NT2/D1 (cell line): ENCODE data around the gene HOXB7.

ENCODE experiments used
- DNase-seq: peaks from one replicate; pipeline ENCODE4 v3.0.0-alpha.2; 2011; ENCODE audit warnings: low read depth, low spot score
- H3K27me3 ChIP-seq: 2 replicates; pipeline ENCODE4 v1.6.0; 2011; ENCODE audit warnings: mild to moderate bottlenecking; ENCODE audit not compliant: insufficient read length, insufficient read depth
- H3K36me3 ChIP-seq: 2 replicates; pipeline ENCODE4 v1.6.1; 2011; ENCODE audit warnings: mild to moderate bottlenecking, low read length, mixed read lengths; ENCODE audit not compliant: insufficient read depth, insufficient read length
- H3K4me1 ChIP-seq: 2 replicates; pipeline ENCODE4 v1.5.1; 2011; ENCODE audit not compliant: insufficient read depth, insufficient read length
- H3K4me3 ChIP-seq: 2 replicates; pipeline ENCODE4 v1.5.1; 2011; ENCODE audit warnings: low read depth; ENCODE audit not compliant: insufficient read length
- H3K9ac ChIP-seq: 2 replicates; pipeline ENCODE4 v1.6.0; 2011; ENCODE audit warnings: low read depth; ENCODE audit not compliant: insufficient read length
- H3K9me3 ChIP-seq: 2 replicates; pipeline ENCODE4 v1.5.1; 2011; ENCODE audit warnings: mild to moderate bottlenecking, low read length; ENCODE audit not compliant: insufficient read depth
- SUZ12 ChIP-seq: IDR thresholded peaks from 2 replicates; pipeline ENCODE4 v1.6.1; 2011; ENCODE audit not compliant: insufficient read length, insufficient read depth; ENCODE audit errors: extremely low read depth
- YY1 ChIP-seq: IDR thresholded peaks from 2 replicates; pipeline ENCODE4 v1.6.1; 2011; ENCODE audit not compliant: insufficient read length, insufficient read depth
- ZNF274 ChIP-seq: IDR thresholded peaks from 2 replicates; pipeline ENCODE4 v1.6.1; 2011; ENCODE audit warnings: mild to moderate bottlenecking, low read depth, low read length

The HOXB7 gene

GRCh38 chr17:48619826-48620449, 9.1 kb upstream of the HOXB7 start:
- Histone ChIP-seq H3K9me3 (peaks cover 7% of the 10 kb centered on the region; the same call in 1 of the 2 replicates), H3K4me1 (peaks cover 13% of the 10 kb centered on the region), H3K36me3 (no peaks in the 10 kb centered on the region), H3K4me3 (peak overlapping the region; percentile 13), H3K9ac (no peak overlapping the region), H3K27me3 (peaks cover 100% of the 10 kb centered on the region)
- DNase-seq = no peak
- TF ChIP-seq SUZ12 = peak; percentile 27
- TF ChIP-seq ZNF274 = no peak
- TF ChIP-seq YY1 = no peak

DNA sequence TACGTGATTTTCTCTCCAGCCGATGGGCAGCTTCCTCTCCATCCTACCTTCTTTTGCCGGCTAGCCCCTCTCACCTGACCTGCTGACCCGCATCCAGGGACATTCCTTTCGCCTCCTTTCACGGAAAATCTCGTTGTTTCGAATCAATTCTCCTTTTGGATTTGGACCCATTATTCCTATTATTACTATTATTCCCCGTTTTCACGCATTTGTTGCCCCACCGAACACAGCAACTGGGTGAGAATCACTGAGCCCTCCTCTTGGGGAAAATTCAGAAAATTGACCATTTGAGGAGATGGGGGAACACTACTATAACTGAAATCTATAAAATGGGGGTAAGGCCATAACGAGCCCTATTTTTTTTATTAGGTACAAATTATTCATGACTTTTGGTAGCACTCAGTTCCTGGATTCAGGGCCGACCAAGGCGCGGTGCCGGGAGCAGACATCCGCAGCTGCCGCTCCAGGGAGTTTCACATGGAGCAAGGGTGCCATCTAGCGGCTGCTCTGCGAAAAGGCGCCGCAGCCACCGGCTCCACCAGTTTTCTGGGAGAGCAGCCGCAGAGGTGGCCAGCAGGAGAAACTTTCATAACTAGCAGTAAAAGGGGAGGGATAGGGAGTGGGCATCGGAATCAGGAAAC, 7.6 kb upstream of the HOXB7 start:
- Histone ChIP-seq H3K9ac (no peak overlapping the region), H3K9me3 (peaks cover 7% of the 10 kb centered on the region; the same call in 1 of the 2 replicates), H3K4me1 (peaks cover 13% of the 10 kb centered on the region), H3K27me3 (peaks cover 99% of the 10 kb centered on the region), H3K4me3 (no peak overlapping the region), H3K36me3 (no peaks in the 10 kb centered on the region)
- TF ChIP-seq ZNF274 = no peak
- TF ChIP-seq YY1 = no peak
- no peak for TF ChIP-seq SUZ12
- DNase-seq = peak; percentile 52

DNA sequence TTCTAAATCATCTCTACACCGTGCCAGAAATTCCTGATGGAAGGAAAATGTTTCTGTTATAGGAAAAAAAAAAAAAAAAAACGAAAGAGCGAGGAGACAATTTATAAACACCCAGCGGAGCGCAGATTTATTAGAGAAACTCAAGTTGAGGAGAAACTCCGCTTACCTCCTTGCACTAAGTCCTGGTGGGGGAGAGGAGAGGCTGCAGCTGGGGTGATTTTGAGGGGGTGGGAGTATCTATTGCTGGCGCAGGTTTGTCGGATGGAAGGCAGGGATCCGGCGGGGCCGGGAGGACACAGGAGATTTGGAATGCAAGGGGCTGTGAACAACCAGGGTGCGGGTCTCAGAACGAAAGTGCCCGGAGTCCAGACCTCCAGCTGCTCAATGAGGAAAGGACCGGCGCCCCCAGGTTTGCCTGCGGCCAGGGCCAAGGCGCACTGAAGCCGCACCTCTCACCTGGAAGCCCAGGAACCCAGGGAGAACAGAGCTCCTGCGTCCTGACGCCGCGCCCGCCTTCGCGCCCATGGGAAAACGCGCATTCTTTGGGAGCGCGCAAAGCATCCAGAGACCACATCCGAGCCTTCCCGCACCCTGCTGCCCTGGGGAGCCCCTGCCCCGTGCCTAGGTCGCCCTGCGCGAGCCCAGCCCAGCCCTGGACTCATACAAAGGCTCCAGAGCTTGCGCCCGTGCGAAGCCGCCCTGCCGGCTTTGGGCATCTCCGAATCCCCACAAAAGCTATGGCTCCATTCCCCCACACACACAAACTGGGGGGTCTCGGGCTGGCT, 6.8 kb upstream of the HOXB7 start:
- Histone ChIP-seq H3K9ac (no peak overlapping the region), H3K36me3 (no peaks in the 10 kb centered on the region), H3K4me3 (no peak overlapping the region), H3K4me1 (peaks cover 13% of the 10 kb centered on the region), H3K9me3 (peaks cover 7% of the 10 kb centered on the region; the same call in 1 of the 2 replicates), H3K27me3 (peaks cover 99% of the 10 kb centered on the region)
- no peak for TF ChIP-seq ZNF274
- peak; percentile 100 for TF ChIP-seq SUZ12
- DNase-seq = no peak

- peaks cover 99% of the 10 kb centered on the region for H3K27me3 ChIP-seq
- peaks cover 14% of the 10 kb centered on the region for H3K4me1 ChIP-seq
- 0 out of 2 replicates have a peak, but pooled peaks cover under 1% of the 10 kb centered on the region for H3K9me3 ChIP-seq
- no peak for DNase-seq
- H3K9ac ChIP-seq = no peak overlapping the region
- no peaks in the 10 kb centered on the region for H3K36me3 ChIP-seq
- TF ChIP-seq YY1 (no peak), ZNF274 (no peak), SUZ12 (no peak)
- H3K4me3 ChIP-seq = no peak overlapping the region
Observed at GRCh38 chr17:48616717-48617470, 6.1 kb upstream of the HOXB7 start.

- Histone ChIP-seq H3K9ac (no peak overlapping the region), H3K4me3 (no peak overlapping the region), H3K9me3 (no peaks in the 10 kb centered on the region), H3K4me1 (peaks cover 14% of the 10 kb centered on the region), H3K27me3 (peaks cover 99% of the 10 kb centered on the region), H3K36me3 (no peaks in the 10 kb centered on the region)
- TF ChIP-seq YY1 (no peak), SUZ12 (peak; percentile 82)
- no peak for DNase-seq
Observed at GRCh38 chr17:48615963-48616716, 5.3 kb upstream of the HOXB7 start.

GRCh38 chr17:48615047-48615962, 4.5 kb upstream of the HOXB7 start, which contains the start of gene HOXB8:
TSS of gene HOXB8 (minus strand) at chr17:48615292. CDS start at chr17:48614704, 588 bp downstream.
- DNase-seq = no peak
- Histone ChIP-seq H3K27me3 (peaks cover 99% of the 10 kb centered on the region), H3K36me3 (no peaks in the 10 kb centered on the region), H3K9me3 (no peaks in the 10 kb centered on the region), H3K4me3 (peak within 1 kb of the TSS; percentile 15), H3K4me1 (peaks cover 14% of the 10 kb centered on the region), H3K9ac (peak within 1 kb of the TSS; percentile 50)
- TF ChIP-seq ZNF274 (no peak), SUZ12 (peak; percentile 98), YY1 (no peak)
